HG03565 (cell line): ENCODE results near the gene C1QTNF9.
"Not testable (repeated sequence)": the region's sequence is repeated elsewhere in the genome, so short reads cannot be mapped to it uniquely, and the experiment has no call there.

Experiments
- ATAC-seq: cut with Tn5 transposase; IDR thresholded peaks from one replicate; pipeline ENCODE4 v1.9.1; 2021; ENCODE audit warnings: mild to moderate bottlenecking, moderate library complexity; ENCODE audit not compliant: unreplicated experiment

The C1QTNF9 gene, protein sequence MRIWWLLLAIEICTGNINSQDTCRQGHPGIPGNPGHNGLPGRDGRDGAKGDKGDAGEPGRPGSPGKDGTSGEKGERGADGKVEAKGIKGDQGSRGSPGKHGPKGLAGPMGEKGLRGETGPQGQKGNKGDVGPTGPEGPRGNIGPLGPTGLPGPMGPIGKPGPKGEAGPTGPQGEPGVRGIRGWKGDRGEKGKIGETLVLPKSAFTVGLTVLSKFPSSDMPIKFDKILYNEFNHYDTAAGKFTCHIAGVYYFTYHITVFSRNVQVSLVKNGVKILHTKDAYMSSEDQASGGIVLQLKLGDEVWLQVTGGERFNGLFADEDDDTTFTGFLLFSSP

DNA sequence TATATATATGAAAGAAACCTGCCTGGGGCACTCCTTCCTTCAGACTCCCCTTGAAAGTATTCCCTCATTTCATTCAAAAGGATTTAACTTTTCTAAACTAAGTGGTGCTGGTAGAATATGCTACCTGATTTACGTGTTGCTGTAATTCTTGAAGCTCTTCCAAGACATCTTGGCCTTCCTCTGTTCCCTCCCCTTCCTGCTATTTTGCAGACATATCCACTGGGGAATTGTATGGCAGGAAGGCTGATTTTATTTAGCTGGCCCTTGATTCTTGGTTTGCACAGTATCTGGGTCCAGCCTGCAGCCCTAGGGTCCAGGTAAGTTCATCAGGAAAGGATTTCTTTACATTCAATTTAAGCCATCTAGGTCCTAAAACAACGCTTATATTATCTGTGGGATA, at the start of gene C1QTNF9:
TSS of gene C1QTNF9 (plus strand) at position 281 of the 400 bp plus-strand sequence. CDS start 6,424 bp downstream, outside the sequence.
- ATAC-seq: not testable (repeated sequence)

DNA sequence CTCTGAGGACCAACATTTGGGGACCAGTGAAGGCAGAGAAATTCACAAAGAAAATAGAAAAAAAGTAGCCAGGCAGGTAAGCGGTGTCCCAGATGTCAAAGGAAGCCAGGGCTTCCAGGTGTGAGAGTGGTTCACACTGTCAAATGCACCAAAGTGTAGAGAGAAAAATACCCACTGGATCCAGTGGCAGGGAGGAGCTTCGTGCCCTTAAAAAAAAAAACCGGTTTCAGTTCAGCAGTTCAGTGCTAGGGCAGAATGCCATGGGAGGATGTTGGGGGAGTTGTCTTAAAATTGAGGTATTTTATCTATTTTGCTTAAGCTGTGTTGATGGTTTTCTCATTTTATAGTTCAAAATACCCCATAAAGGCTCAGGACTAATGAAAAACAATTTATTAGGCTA, 47.8 kb upstream of the C1QTNF9 start:
- ATAC-seq: no peak

DNA sequence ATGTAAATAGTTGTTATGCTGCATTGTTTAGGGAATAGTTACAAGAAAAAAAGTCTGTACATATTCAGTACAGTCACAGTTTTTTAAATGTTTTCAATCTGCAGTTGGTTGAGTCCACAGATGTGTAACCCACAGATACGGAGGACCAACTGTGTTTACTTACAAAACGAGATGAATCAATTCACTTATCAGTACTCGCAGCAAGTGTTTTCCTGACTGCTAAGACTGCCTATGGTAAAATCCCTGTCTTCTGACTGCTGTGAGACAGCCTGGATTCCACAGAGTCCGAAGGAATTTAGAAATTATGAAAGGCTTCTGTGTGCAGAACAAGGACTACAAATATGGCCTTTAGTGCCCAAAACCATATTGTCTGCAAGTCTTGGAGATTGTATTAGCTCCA, 45.7 kb upstream of the C1QTNF9 start:
- ATAC-seq: no peak

DNA sequence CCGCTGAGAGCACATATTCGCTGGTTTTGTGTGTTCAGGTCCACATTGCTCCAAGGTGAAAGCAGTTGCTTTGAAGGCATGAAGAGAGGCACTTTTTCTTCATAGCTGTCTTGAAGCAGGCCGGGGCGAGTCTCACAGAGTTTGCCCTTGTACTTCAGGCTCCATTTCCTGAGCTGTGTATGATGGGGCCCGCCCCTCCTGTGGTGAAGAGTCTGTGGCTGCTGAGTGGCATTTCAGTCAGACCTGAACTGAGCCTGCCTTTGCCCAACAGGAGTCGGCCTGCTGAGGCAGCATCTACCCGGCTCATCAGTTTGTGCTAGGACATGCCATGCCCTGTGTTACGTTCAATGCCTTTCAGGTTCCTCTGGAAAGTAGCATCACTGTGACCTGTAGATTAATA, 44.4 kb upstream of the C1QTNF9 start:
- ATAC-seq: no peak

DNA sequence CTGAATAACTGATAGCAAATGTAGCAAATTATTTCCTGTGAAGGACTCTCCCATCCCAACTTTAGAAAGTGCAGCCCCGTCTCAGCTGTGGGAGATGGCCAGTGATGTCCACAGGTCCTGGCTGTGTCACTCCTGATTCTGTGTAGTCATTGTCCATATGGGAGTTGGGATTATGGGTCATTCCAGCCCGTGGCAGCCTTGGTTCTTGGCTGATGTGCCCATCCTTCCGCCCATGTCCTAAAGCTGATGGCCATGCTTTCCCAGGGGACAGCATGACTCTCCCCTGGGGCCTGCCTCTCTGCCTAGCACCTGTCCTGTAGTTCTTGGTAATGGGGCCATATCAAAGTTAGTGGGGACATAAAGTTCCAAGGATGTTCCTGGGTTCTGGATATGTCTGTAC, 43.9 kb upstream of the C1QTNF9 start:
- no peak for ATAC-seq

DNA sequence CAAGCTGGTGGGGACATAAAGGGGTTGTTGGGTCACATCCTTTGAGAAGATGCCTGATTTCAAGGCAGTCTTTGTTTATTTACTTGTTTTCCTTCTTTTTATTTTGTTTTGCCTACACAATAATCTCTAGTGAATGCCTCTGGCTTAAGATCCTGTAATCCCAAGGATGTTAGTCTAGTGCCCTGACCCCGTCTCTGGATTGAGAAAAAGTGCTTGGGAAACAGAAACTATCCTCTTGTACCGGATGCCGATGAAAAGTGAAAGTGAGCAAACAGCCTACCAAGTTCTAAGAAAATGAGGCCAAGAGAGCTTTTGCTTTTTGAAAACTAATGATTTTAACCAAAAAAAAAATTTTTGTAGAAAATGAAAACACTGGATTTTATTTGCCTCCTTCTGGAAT, 42.1 kb upstream of the C1QTNF9 start:
- ATAC-seq: no peak

DNA sequence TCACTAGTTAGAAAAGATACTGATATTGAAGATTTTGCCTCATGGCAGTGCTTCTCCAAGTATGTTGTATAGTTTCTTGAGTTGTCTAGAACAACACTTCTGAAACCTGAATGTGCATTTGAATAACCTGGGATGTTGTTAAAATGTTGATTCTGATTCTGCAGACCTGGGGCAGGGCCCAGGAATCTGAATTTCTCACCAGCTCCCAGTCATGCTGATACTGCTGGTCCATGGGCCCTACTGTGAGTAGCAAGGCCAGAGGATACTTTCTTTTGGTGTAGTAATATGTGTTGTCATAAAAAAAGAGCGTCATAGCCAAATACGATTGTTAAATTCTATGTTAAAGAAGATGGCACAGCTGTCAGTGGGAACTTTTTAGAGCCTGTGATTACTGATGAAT, 41.6 kb upstream of the C1QTNF9 start:
- ATAC-seq: no peak

DNA sequence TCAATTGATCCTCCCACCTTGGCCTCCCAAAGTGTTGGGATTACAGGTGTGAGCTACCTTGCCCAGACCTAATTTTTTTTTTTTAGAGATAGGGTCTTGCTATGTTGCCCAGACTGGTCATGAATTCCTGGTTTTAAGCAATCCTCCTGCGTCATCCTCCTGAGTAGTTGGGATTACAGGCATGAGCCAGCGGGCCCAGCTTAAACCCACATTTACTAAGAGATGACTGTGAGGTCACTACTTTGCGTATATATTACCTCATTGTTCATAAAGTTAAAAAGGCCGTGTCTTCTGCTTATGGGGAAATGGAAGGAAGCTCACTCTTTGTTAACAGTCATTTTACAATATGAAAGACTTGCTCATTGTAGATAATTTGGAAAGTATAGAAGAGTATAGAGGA, 39.6 kb upstream of the C1QTNF9 start:
- ATAC-seq: no peak

DNA sequence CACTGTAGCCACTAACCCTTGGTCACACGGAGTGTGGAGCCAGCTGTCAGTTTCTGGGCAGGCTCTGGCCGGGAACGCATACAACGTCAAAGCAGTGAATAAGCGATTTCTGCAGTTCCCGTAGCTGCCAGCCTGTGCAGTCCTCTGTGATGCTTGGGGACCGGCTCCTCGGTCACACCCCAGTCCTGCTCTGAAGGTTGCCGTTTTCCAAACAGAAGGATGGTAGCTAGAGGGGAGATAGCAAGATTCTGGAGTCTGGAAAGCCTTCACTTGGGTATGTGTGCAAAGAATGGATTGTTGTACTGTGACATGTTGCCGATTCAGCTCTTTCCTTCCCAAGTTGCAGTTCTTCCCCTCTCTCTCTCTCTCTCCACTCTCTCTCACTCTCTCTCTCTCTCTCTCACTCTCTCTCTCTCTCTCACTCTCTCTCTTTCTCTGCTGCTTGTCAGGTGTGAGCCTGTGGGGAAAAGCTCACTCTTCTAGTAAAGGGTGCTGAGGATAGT, 38.7 kb upstream of the C1QTNF9 start:
- peak; percentile 31 for ATAC-seq

DNA sequence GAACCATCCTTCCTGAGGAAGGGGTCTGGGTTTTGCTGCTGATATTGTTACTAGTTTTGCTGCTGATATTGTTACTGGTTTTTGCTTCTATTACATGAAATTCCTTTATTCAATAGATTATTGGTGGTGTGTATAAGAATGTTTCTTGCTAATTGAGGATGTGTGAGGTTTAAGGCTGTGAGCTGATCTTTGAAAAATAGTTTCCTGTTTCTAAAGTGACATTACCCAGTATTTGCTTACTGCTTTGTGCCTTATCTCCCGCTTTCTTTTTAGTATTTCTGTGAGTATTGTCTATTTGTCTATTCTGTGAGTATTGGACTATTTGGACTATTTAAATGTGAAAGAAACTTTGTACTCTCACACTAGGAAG, 38.2 kb upstream of the C1QTNF9 start:
- no peak for ATAC-seq

DNA sequence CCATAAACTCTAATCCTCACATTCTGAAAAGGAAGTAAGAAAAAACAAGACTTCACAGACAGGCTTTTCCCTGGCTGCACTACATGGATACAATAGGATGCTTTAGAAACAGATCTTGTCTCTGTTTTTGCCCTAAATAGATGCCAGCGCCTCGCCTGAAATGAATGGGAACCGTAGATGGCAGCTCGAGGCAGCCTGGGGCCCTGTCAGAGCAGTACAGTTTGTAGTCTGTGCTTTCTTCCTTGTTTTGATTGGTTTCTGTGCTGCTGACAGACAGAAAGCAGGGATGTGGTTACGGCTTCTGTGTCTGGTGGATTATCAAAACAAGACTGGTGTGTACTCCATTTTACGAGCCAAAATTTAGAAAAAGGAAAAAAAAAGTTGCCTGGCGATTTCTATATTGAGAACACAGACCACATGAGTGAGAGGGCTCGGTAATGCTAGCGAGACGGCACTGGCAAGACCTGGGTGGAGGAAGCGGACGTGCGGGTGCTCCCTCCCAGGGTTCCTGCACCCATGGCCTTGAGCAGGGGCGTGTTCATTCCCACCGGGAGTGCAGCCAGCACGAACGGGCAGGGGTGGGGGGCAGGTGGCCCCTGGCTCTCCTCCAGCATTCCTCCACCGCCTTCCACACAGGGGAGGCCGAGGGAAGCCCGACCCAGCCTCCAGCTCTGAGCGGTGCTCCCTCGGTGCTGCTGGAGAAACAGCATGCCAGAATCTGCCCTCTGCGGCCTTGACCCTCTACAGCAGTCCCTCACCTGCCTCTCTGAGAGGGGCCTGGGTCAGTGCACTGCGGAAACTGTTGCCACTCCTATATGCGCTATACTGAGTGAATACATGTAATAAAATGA, 37.6 kb upstream of the C1QTNF9 start:
- peak; percentile 35 for ATAC-seq

DNA sequence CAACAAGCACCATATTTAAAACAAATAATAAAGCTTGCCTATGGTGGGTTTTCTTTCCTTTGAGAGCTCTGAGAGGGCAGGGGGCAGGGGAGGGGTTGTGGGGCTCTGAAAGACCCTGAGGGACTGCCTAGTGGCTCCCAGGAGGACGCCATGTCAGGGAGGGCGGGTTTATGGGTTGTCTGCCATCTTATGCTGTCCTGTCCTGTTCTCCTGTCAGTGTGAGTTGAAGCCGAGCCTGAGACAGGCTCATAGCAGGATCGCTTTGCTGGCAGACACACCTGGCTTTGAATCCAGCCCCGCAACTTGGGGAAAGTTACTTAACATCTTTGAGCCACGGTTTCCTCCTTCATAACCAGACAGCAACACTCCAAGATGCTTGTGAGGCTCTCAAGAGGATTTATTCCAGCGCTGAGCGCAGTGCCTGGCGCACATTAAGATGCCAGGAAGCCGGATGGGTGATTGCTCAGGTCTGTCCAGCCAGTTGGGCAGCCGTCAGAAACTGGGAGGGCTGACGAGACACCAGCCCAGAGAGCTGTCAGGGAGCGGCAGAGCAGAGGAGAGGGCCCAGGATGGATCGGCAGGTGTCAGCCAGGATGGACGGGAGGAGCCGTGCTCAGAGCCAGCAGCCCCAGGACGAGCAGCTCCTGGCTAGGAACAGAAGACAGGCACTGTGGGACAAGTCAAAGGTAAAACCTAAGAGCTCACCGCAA, 36.8 kb upstream of the C1QTNF9 start:
- ATAC-seq: no peak

DNA sequence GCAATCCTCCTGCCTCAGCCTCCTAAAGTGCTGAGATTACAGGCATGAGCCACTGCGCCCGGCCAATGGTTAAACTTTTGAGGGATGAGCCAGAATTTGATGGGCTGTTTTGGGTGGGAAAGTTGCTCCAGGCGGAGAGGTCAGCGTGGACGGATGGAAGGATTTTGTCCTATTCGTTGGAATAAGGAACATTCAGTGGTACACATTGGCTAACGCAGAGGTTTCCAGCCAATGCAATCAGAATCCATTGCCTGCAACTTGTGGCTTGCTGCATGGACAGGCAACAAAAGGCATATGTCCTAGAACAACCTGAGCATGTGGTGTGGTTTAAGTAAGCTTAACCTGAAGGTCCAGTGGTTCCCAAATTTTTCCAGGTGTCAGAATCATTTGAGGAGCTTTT, 35.5 kb upstream of the C1QTNF9 start:
- ATAC-seq: no peak

DNA sequence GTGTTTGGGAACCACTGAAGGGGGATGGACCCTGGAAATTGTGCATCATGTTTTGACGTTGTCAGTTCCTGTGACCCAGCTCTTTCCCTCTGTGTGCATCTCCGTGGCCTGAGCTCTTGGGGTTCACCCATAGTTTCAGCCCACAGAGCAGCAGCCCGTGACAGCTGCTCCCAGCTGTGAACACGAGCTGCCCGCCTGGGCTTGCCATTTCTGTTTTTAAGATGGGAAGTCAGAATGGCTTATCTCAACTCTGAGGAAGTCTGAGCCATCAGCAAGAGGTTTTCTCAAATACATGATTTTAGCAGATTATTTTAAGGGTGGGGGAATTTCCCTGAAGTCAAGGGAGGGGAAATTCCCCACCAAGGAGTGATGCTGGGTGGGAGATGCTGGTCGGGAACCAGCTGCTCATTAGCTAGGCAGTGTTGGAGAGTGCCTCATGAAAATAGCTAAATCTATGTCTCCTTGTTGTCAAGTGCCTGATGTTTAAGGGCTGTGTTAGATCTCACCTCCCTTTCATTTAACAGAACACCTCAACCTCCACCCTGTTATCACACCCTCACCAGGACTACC, 34.8 kb upstream of the C1QTNF9 start:
- ATAC-seq: peak; percentile 54

DNA sequence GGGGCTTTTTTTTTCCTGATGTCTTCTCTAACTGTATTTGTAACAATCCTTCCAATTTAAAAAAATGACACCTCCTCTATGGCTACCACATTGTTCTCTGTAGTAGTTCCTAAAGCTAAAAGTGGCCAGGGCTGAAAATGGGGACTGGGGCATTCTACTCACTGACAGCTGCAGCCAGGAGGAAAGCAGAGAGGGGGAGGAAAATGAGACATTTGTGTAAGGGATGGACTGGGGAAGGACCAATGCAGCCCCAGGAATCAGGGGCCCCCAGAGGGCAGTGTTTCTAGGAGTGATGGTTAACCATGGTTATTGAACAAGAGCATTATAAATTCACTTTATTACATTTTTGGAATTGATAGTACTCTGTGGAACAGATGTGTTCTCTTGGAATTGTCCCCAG, 34.3 kb upstream of the C1QTNF9 start:
- ATAC-seq: no peak

DNA sequence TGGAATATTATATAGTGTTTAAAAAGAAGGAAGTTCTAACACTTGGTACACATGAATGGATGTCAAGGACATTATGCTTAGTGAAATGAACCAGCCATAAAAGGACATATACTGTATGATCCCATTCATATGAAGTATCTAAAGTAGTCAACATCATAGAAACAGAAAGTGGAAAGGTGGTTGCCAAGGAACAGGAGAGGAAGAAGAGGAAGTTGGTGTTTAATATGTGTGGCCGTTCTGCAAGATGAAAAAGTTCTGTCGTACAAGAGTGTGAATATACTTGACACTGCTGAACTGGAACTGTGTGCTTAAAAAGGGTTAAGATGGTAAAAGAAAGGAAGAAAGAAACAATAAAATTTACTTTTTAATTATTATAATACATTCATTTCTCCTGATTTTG, 33.1 kb upstream of the C1QTNF9 start:
- ATAC-seq: peak; percentile 27

DNA sequence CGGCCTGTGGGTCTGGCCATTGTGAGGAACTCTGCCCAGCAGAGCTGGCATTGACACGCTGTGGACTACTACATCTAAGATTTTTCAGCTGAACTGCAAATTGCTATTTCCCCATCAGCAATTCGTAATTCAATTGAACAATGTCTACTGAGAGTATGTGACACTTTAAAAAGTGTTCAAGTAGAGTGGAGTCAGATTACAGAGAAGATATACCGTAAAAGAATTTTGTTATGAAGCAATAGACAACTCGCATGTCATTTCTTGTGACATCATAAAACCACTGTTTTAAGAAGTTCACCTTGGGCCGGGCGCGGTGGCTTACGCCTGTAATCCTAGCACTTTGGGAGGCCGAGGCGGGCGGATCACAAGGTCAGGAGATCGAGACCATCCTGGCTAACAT, 32.5 kb upstream of the C1QTNF9 start:
- ATAC-seq: no peak

DNA sequence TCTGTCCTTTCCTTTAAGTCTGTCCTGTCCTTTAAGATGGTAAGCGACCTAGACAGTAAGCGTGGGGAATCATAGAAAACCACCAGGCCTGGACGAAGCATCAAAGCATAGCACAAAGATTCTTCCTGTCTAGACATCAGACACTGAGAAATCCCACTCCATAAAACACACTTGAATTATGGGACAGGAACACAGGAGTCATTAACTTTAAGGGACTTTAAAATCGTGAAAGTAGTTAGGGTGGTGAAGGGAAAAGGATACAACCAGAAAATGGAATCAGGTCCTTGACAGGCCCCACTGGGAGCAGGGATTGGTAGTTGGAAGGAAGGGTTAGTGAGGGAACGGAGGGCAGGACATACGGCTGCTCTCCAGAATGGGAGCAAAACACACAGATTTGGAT, 31.6 kb upstream of the C1QTNF9 start:
- no peak for ATAC-seq

DNA sequence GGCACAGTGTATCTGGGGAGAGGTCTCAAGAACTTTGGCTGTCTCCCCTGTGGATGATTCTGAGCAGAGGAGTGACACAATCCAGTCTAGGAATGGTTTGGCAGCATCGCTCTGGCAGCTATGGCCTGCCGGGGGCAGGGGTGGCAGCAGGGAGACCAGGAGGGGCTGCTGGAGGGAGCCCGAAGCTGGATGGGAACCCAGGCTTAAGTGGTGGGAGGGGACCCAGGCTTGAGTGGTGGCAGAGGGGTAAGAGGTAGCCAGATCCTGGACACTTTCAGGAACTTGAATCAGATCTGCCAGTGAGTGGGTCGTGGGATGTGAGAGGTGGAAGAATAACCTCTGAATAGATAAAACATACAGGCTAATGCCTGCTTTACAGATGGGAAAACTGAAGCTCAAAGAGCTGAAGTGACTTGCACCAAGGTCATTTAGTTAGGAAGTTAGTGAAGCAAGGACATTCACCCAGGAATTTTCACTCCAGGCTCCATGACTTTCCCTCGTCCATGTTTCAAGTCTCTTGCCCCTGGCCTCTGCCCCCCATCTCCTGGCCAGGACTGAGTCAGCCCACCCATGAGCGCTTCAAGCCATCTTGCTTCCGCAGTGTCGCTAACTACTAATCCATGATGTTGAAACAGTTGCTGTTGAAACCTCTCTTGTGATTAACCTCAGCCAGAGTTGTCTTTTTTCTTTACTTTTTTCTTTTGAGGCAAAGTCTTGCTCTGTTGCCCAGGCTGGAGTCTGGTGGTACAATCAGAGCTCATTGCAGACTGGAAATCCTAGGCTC, 29.9 kb upstream of the C1QTNF9 start:
- ATAC-seq: no peak

DNA sequence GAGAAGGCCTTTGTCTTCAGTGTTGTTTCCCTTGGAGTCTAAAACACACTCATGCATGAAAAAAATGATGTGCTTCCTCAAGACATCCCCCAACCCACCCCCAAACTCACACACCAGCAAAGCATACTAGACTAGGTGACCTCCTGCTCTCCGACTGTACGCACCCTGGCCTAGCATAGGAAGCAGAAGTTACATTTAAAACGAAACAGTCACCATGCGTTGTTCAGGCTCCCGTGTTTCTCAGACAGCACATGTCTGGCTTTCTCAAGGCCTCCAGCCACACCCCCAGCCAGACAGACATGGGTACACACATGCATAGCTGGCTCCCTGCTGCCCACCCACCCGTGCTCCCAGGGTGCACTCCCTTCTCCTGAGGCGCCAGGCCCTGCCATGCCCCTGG, 28.7 kb upstream of the C1QTNF9 start:
- peak; percentile 47 for ATAC-seq
